Stimulated activated CD8-positive, alpha-beta memory T cell treated with anti-CD3 and anti-CD28 coated beads, Interleukin-4, amount 100 ng/mL, for 4 hours (primary cell): ENCODE results near the gene EVI2B.
"Not testable (repeated sequence)": the region's sequence is repeated elsewhere in the genome, so short reads cannot be mapped to it uniquely, and the experiment has no call there.

Experiments used
- DNase-seq, 2 donors: peaks; one replicate each; pipeline ENCODE4 v3.0.0-alpha.2; 2020; ENCODE audit warnings: low read depth in 2 of 2, low spot score in 1 of 2

EVI2B gene

GRCh38 chr17:31272236-31272635 is 41.6 kb downstream of the EVI2B start:
- no peak for DNase-seq

GRCh38 chr17:31269578-31269983 is 44.3 kb downstream of the EVI2B start:
- no peak for DNase-seq

DNA sequence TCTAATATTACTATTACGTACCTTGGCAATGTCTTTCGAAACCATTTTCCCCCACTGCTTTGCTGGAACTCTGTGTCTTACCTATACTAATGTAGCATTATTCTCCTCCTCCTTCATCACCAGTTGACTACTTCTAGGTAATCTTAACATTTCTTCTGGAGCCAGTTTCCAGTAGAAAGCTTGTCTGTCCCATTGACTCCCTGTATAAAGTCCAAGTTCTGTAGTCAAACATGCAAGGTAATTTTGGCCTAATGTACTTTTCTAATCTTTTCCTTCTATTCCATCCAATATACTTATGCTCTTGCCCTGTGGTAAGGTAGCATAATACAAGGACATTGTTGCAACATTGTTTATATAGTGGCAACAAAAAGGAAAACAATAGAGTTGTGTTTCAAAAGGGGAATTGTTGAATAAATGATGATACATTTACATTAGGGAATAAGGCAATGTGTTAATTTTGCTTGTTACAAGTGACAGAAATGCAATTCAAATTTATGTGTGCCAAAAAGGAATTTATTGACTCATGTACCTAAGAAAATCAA is 44.7 kb downstream of the EVI2B start:
- DNase-seq, result no peak

- no peak for DNase-seq
These were observed 47.8 kb downstream of the EVI2B start for GRCh38 chr17:31266042-31266441.

DNA sequence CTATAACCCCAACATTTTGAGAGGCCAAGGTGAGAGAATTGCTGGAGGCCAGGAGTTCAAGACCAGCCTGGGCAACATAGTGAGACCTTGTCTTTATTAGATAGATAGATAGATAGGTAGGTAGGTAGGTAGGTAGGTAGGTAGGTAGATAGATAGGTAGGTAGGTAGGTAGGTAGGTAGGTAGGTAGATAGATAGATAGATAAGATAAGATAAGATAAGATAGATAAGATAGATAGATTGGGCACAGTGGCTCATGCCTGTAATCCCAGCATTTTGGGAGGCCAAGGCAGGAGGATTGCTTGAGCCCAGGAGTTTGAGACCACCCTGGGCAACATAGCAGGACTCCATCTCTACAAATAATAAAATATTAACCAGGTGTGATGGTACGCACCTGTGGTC is 50.9 kb downstream of the EVI2B start:
- DNase-seq, result not testable (repeated sequence)

- no peak for DNase-seq
These were observed 52.3 kb downstream of the EVI2B start for GRCh38 chr17:31261601-31262000.

- DNase-seq, result no peak
These were observed 53.7 kb downstream of the EVI2B start for GRCh38 chr17:31260151-31260550.

DNA sequence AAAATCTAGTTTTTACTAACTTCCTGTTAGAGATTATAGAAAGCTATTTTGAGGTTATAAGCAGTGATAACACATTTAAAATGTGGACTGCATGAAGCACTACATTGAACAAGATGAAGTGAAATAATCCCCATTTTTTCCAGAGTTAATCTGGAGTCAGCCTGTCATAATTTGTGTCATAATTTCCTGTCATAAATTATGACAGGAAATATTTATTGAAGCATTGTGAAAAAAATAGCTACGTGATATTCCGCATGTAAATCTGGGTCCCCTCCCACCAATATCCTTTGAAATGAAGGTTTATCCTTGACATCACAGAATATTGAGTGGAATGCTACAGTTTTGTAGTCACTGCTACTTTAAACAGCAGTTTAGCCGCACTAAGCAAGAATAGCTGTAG is 56.9 kb downstream of the EVI2B start:
- no peak for DNase-seq

- DNase-seq, result no peak
These were observed 59.2 kb downstream of the EVI2B start for GRCh38 chr17:31254654-31255053.
